ENCODE data around the gene KIF3C.
"Not testable (repeated sequence)": the region's sequence is repeated elsewhere in the genome, so short reads cannot be mapped to it uniquely, and the experiment has no call there.

KIF3C gene

GRCh38 chr2:25896308-25896707 lies 86.0 kb downstream of the KIF3C start:
- H3K4me1 ChIP-seq (ENCODE audit: control insufficient read depth, insufficient read depth, low read length); H3K9ac ChIP-seq (ENCODE audit: low read length); H3K36me3 ChIP-seq (ENCODE audit: control insufficient read depth, insufficient read depth, low read length); H3K4me3 ChIP-seq (ENCODE audit: low read length); H3K27me3 ChIP-seq (ENCODE audit: control insufficient read depth, insufficient read depth, low read length); H3K27ac ChIP-seq (ENCODE audit: low read depth, low read length): not testable (repeated sequence)

DNA sequence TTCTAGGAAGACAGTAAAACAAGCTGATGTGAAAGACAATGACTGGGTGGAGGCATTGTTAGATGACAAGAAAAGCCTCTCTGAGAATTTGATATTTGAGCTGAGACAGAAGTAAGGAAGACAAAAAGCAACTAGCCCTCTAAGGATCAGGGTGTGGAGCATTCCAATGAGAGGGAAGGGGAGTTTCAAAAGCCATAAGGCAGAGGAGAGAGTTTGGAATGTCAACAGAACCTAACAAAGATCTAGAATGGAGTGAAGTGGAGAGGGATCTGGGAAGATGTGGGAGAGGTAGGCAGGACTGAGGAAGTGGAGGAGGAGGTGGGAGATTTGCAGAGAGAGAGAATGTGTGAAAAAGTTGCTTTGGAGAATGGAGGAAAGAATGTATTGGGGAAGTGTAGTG lies 86.7 kb downstream of the KIF3C start:
- no peaks in the 10 kb centered on the region for H3K27me3 ChIP-seq (ENCODE audit: control insufficient read depth, insufficient read depth, low read length)
- H3K9ac ChIP-seq (ENCODE audit: low read length): no peak overlapping the region
- H3K4me1 ChIP-seq (ENCODE audit: control insufficient read depth, insufficient read depth, low read length): no peaks in the 10 kb centered on the region
- no peak overlapping the region for H3K4me3 ChIP-seq (ENCODE audit: low read length)
- no peaks in the 10 kb centered on the region for H3K36me3 ChIP-seq (ENCODE audit: control insufficient read depth, insufficient read depth, low read length)
- H3K27ac ChIP-seq (ENCODE audit: low read depth, low read length): no peak overlapping the region

DNA sequence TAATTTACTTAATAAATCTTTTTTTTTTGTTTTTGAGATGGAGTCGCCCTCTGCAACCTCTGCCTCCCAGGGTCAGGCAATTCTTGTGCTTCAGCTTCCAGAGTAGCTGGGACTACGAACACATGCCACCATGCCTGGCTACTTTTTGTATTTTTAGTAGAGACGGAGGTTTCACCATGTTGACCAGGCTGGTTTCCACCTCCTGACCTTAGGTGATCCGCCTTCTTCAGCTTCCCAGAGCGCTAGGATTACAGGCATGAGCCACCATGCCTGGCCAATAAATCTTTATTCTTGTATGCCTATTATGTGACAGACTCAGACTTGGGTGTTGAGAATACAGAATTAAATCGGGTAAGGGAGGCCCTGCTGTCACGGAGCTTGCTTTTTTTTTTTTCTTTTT lies 87.3 kb downstream of the KIF3C start:
- no peak overlapping the region for H3K27ac ChIP-seq (ENCODE audit: low read depth, low read length)

DNA sequence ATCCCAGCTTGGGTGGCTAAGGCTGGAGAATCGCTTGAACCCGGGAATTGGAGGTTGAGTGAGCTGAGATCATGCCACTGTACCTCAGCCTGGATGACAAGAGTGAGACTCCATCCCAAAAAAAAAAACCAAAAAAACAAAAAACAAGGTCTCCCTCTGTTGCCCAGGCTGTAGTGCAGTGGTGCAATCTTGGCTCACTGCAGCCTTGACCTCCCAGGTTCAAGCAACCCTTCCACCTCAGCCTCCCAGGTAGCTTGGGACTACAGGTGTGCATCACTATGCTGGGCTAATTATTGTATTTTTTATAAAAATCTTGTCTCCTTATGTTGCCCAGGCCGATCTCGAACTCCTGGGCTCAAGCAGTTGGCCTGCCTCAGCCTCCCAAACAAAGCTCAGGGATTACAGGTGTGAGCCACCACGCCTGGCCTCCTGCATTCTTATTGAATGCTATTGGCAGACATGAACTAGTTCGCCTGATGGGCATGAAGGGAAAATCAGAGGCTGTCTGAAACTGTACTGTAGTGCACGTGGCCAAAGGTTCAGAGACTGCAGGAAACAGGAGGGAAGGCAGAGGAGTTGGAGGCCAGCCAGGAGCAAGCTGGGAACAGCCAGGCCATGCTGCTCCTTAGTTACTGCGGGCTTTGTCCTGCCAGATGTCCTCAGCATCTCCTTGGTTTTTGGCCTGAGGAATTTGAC lies 88.0 kb downstream of the KIF3C start:
- H3K4me3 ChIP-seq (ENCODE audit: low read length): no peak overlapping the region
- no peak overlapping the region for H3K9ac ChIP-seq (ENCODE audit: low read length)
- H3K36me3 ChIP-seq (ENCODE audit: control insufficient read depth, insufficient read depth, low read length): no peaks in the 10 kb centered on the region
- no peaks in the 10 kb centered on the region for H3K27me3 ChIP-seq (ENCODE audit: control insufficient read depth, insufficient read depth, low read length)
- no peaks in the 10 kb centered on the region for H3K4me1 ChIP-seq (ENCODE audit: control insufficient read depth, insufficient read depth, low read length)
- no peak overlapping the region for H3K27ac ChIP-seq (ENCODE audit: low read depth, low read length)

More for the DNA sequence above, 87.3 kb downstream of the KIF3C start:
- Histone ChIP-seq H3K4me1 (ENCODE audit: control insufficient read depth, insufficient read depth, low read length) (no peaks in the 10 kb centered on the region), H3K36me3 (ENCODE audit: control insufficient read depth, insufficient read depth, low read length) (no peaks in the 10 kb centered on the region), H3K9ac (ENCODE audit: low read length) (no peak overlapping the region), H3K27me3 (ENCODE audit: control insufficient read depth, insufficient read depth, low read length) (no peaks in the 10 kb centered on the region), H3K4me3 (ENCODE audit: low read length) (no peak overlapping the region)

GRCh38 chr2:25891672-25892071 lies 90.6 kb downstream of the KIF3C start:
- H3K27ac ChIP-seq (ENCODE audit: low read depth, low read length): no peak overlapping the region
- no peaks in the 10 kb centered on the region for H3K36me3 ChIP-seq (ENCODE audit: control insufficient read depth, insufficient read depth, low read length)
- no peak overlapping the region for H3K4me3 ChIP-seq (ENCODE audit: low read length)
- H3K9ac ChIP-seq (ENCODE audit: low read length): no peak overlapping the region
- H3K4me1 ChIP-seq (ENCODE audit: control insufficient read depth, insufficient read depth, low read length): no peaks in the 10 kb centered on the region
- no peaks in the 10 kb centered on the region for H3K27me3 ChIP-seq (ENCODE audit: control insufficient read depth, insufficient read depth, low read length)

DNA sequence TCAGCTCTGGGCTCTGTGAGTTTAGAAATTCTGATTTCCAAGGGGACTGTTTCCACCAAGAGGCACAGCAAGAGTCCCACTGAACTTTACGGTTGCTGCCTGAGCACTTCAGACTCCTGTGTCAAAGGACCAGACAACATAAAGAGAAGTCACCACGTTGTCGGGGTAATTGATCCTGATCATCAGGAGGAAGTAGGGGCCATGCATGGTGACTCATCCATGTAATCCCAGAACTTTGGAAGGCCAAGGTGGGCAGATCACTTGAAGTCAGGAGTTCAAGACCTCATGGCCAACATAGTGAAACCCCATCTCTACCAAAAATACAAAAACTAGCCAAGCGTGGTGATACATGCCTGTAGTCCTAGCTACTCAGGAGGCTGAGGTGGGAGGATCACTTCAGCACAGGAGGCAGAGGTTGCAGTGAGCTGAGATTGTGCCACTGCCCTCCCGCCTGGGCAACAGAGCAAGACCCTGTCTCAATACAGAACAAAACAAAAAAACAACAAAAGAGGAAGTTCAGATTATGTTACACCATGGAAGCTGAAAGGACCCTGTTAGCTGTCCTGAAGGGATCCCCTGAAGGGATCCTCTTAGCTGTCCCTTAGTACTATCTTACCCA lies 94.6 kb downstream of the KIF3C start:
- H3K27me3 ChIP-seq (ENCODE audit: control insufficient read depth, insufficient read depth, low read length): no peaks in the 10 kb centered on the region
- no peaks in the 10 kb centered on the region for H3K4me1 ChIP-seq (ENCODE audit: control insufficient read depth, insufficient read depth, low read length)
- no peak overlapping the region for H3K9ac ChIP-seq (ENCODE audit: low read length)
- no peak overlapping the region for H3K4me3 ChIP-seq (ENCODE audit: low read length)
- no peak overlapping the region for H3K27ac ChIP-seq (ENCODE audit: low read depth, low read length)
- no peaks in the 10 kb centered on the region for H3K36me3 ChIP-seq (ENCODE audit: control insufficient read depth, insufficient read depth, low read length)

GRCh38 chr2:25885933-25886332 lies 96.4 kb downstream of the KIF3C start:
- H3K27me3 ChIP-seq (ENCODE audit: control insufficient read depth, insufficient read depth, low read length): no peaks in the 10 kb centered on the region
- no peaks in the 10 kb centered on the region for H3K4me1 ChIP-seq (ENCODE audit: control insufficient read depth, insufficient read depth, low read length)
- no peaks in the 10 kb centered on the region for H3K36me3 ChIP-seq (ENCODE audit: control insufficient read depth, insufficient read depth, low read length)
- no peak overlapping the region for H3K9ac ChIP-seq (ENCODE audit: low read length)
- no peak overlapping the region for H3K27ac ChIP-seq (ENCODE audit: low read depth, low read length)
- H3K4me3 ChIP-seq (ENCODE audit: low read length): no peak overlapping the region

DNA sequence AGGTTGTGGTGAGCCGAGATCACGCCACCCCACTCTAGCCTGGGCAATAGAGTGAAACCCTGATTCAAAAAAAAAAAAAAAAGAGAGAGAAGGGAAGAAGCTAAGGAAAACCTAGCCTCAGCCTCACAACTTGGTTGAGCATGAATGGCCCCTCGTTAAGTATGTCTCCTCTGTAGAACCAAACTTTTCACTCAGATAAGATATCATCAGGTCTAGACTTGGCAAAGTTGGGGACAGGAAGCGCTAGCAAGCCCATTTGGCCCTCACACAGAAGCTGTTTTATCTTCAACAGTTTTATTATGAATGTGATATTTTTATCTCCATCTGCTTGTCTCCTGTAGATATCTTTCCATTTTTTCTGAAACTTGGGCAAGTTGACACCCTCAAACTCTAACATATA lies 100.5 kb downstream of the KIF3C start:
- H3K4me1 ChIP-seq (ENCODE audit: control insufficient read depth, insufficient read depth, low read length): peaks cover 11% of the 10 kb centered on the region
- H3K36me3 ChIP-seq (ENCODE audit: control insufficient read depth, insufficient read depth, low read length): no peaks in the 10 kb centered on the region
- no peaks in the 10 kb centered on the region for H3K27me3 ChIP-seq (ENCODE audit: control insufficient read depth, insufficient read depth, low read length)
- H3K9ac ChIP-seq (ENCODE audit: low read length): no peak overlapping the region
- H3K4me3 ChIP-seq (ENCODE audit: low read length): no peak overlapping the region
- no peak overlapping the region for H3K27ac ChIP-seq (ENCODE audit: low read depth, low read length)

DNA sequence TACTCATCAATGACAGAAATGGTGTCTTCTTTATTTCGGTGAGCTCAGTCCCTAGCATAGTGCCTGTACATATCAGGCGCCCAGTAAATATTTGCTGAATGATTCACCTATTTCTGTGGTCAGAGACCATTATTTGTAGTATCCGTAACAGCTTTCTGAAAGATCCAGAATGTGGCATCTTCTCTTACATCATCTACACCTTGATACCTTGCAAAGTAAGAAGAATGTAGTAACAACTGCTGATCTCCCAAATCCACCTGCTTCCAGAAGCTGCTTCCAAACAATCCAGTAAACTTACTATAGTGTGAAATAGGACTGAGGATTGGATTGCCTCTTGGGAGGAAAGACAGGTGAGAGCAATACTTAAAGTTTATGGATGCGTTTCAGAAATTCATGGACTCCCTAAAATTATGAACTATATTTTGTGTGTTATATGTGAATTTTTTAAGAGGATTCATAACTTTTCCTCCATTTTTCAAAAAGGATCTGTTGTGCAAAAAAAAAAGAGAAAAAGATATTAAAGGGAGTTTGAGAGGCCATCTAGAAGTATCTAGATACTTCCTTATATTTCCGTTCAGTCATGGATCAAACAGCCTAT lies 103.1 kb downstream of the KIF3C start:
- H3K4me3 ChIP-seq (ENCODE audit: low read length): peak overlapping the region; percentile 70
- peaks cover 18% of the 10 kb centered on the region for H3K4me1 ChIP-seq (ENCODE audit: control insufficient read depth, insufficient read depth, low read length)
- H3K36me3 ChIP-seq (ENCODE audit: control insufficient read depth, insufficient read depth, low read length): no peaks in the 10 kb centered on the region
- H3K27me3 ChIP-seq (ENCODE audit: control insufficient read depth, insufficient read depth, low read length): no peaks in the 10 kb centered on the region
- H3K9ac ChIP-seq (ENCODE audit: low read length): peak overlapping the region; percentile 3
- peak overlapping the region; percentile 74 for H3K27ac ChIP-seq (ENCODE audit: low read depth, low read length)

DNA sequence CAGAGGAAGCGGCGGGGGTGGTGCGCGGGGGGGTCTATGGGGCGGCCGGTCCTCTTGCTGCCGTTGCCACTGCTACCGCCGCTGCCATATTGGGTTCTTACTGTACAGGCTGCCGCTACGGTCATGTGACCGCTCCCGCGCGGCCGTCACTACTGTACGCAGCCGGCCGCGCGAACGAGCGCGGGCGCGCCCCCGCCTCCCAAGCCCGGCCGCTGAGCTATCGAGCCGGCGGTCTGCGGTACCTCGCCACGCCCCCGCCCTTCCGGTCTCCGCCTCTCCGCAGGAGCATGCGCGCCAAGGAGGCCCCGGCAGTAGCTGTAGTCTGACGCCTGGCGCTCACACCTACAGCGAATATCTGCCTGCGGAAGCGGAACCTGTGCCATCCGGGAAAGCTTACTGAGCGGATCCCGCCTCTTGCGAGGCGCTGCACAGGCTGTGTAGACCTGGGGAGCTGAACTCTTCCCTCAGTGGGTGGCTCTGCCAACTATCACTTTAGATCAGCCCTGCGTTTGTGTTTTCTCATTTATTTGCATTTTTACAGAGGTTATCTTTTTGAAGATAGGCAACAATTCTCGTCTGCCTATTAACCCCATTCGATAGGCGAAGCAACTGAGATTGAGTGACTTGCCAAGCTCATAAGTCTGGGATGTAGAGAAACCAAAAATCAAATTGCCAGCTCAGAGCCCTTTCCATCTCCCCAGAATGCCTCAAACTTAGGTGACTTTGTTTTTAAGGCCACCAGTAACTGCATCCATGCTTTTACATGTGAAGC lies 103.8 kb downstream of the KIF3C start, which contains the start of gene ASXL2:
Gene ASXL2, minus strand, starts transcription at position 127 of the 772 bp plus-strand sequence. CDS start 265 bp downstream, outside the sequence.
- Histone ChIP-seq H3K4me1 (ENCODE audit: control insufficient read depth, insufficient read depth, low read length) (peaks cover 18% of the 10 kb centered on the region), H3K9ac (ENCODE audit: low read length) (peak within 1 kb of the TSS; percentile 95), H3K27ac (ENCODE audit: low read depth, low read length) (peak within 1 kb of the TSS; percentile 93), H3K27me3 (ENCODE audit: control insufficient read depth, insufficient read depth, low read length) (no peaks in the 10 kb centered on the region), H3K36me3 (ENCODE audit: control insufficient read depth, insufficient read depth, low read length) (no peaks in the 10 kb centered on the region), H3K4me3 (ENCODE audit: low read length) (peak within 1 kb of the TSS; percentile 96)

- Histone ChIP-seq H3K27me3 (ENCODE audit: control insufficient read depth, insufficient read depth, low read length) (no peaks in the 10 kb centered on the region), H3K4me1 (ENCODE audit: control insufficient read depth, insufficient read depth, low read length) (peaks cover 18% of the 10 kb centered on the region), H3K27ac (ENCODE audit: low read depth, low read length) (peak overlapping the region; percentile 93), H3K4me3 (ENCODE audit: low read length) (peak overlapping the region; percentile 96), H3K9ac (ENCODE audit: low read length) (peak overlapping the region; percentile 95), H3K36me3 (ENCODE audit: control insufficient read depth, insufficient read depth, low read length) (no peaks in the 10 kb centered on the region)
Measured at GRCh38 chr2:25877431-25878360, 104.6 kb downstream of the KIF3C start.

Measured in rectal smooth muscle tissue (tissue), 1 donor.